ENCODE measurements around the gene FAM111A.

DNA sequence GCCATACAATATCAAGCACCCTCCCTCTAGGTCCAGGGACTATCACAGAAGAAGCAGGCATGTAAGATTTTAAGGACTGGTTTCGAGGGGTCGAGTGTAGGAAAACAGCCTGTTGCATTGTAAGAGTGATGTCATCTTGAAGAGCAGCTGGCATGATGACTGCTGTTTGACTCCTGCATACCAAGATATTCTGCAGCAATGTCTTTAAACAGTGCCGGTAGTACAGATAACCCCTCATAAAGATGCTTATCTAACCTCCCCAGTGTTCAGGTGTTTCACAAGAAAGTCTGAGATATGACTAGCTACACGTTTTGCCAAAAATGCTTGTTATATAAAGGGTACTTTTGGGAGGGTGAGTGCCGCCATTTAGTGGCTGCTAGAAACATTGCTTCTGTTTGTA is 12.0 kb downstream of the FAM111A start:
- TF ChIP-seq, protein P1, sequence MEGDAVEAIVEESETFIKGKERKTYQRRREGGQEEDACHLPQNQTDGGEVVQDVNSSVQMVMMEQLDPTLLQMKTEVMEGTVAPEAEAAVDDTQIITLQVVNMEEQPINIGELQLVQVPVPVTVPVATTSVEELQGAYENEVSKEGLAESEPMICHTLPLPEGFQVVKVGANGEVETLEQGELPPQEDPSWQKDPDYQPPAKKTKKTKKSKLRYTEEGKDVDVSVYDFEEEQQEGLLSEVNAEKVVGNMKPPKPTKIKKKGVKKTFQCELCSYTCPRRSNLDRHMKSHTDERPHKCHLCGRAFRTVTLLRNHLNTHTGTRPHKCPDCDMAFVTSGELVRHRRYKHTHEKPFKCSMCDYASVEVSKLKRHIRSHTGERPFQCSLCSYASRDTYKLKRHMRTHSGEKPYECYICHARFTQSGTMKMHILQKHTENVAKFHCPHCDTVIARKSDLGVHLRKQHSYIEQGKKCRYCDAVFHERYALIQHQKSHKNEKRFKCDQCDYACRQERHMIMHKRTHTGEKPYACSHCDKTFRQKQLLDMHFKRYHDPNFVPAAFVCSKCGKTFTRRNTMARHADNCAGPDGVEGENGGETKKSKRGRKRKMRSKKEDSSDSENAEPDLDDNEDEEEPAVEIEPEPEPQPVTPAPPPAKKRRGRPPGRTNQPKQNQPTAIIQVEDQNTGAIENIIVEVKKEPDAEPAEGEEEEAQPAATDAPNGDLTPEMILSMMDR (IDR thresholded peaks at IDR 0.05 in 4 of 5, conservative IDR thresholded peaks at IDR 0.05 in 1 of 5) = no peak
- TF ChIP-seq POLR2A (IDR thresholded peaks at IDR 0.05) = no peak
